ENCODE results near the gene STPG1. TPM values are rescaled to one million over a fixed set of nuclear protein-coding genes. Genes with fewer than 3 reads are reported as not detected.

STPG1 gene
- total and polyA plus RNA-seq, 2 donors (not counting 3 experiments of a cell fraction or from before 2014, with no cell fraction given), result 6.3 to 10.2 TPM

DNA sequence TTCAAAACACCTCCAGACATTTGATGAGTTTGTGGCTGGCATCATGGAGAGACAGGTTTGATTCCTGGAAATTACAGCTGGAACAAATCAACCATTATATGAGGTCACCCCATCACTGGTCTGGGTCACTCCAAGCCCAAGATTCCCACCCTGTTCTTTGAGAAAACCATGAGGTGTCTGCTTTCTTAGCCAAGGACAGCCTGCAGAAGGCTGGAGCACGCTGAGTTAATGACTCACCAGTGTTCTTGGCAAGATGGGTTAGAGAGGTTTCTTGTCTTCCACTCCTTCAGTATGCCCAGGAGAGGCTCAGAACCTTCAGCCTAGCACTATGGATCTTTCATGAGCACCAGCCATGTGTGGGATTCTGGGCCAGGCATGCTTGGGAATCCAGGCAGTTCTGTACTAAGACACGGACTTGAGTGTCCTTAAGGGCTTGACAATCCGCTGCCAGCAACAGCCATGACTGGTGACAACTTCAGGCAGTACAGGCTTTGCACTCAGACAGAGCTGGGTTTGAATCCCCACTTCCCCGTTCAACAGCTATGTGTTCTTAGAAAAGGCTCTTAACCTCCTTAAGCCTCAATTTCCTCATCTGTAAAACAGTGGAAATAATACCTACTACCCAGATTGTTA, 50.5 kb downstream of the STPG1 start:
- H3K4me1 ChIP-seq (ENCODE audit: control insufficient read depth, extremely low read depth, insufficient read depth, low read length), result no peaks in the 10 kb centered on the region
- H3K4me2 ChIP-seq (ENCODE audit: insufficient read depth, low read length), result no peak overlapping the region
- FAIRE-seq, result no peak
- DNase-seq (ENCODE audit: low read depth, low spot score), result no peak
- no peaks in the 10 kb centered on the region for H3K9me1 ChIP-seq (replicated peaks; ENCODE audit: control insufficient read depth, extremely low read depth, insufficient read depth, low read length)
- H4K20me1 ChIP-seq (replicated peaks; ENCODE audit: control insufficient read depth, extremely low read depth, insufficient read depth, low read length), result no peaks in the 10 kb centered on the region
- H3K27ac ChIP-seq (ENCODE audit: insufficient read depth, low read depth, low read length), result no peak overlapping the region
- no peaks in the 10 kb centered on the region for H3K79me2 ChIP-seq (ENCODE audit: control insufficient read depth, insufficient read depth, low read length)
- CTCF ChIA-PET, result no interaction called here
- H3K9me3 ChIP-seq (replicated peaks; ENCODE audit: control insufficient read depth, insufficient read depth, low read length), result no peaks in the 10 kb centered on the region
- no TSS peak for BruUV-seq (replicated peaks)
- TF ChIP-seq, protein P1, sequence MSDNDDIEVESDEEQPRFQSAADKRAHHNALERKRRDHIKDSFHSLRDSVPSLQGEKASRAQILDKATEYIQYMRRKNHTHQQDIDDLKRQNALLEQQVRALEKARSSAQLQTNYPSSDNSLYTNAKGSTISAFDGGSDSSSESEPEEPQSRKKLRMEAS (IDR thresholded peaks at IDR 0.05; ENCODE audit: insufficient read depth, insufficient read length), result no peak
- TF ChIP-seq JUN (IDR thresholded peaks at IDR 0.05; ENCODE audit: borderline replicate concordance, insufficient read depth, insufficient read length, low read depth), result no peak
- H3K4me3 ChIP-seq (replicated peaks in 1 of 3; ENCODE audit: insufficient read depth in 1 of 3, low read depth in 1 of 3, low read length in 3 of 3), result no peak overlapping the region
- intact Hi-C loops (cut with micrococcal nuclease) (no loop called here), dilution Hi-C loops (cut with MboI; ENCODE audit: extremely low pct_ligation_motif_present, low sequenced_read_pairs) (no loop called here)
- no peaks in the 10 kb centered on the region for H3K36me3 ChIP-seq (ENCODE audit: control insufficient read depth in 2 of 2, extremely low read depth in 1 of 2, insufficient read depth in 2 of 2, low read length in 2 of 2)
- H3K9ac ChIP-seq (replicated peaks; ENCODE audit: extremely low read depth, insufficient read depth, low read length), result no peak overlapping the region
- no peak overlapping the region for H2AFZ ChIP-seq (ENCODE audit: low read depth, low read length)
- POLR2A ChIA-PET, result no interaction called here
- no peaks in the 10 kb centered on the region for H3K27me3 ChIP-seq (ENCODE audit: control insufficient read depth in 2 of 2, insufficient read depth in 2 of 2, low read length in 2 of 2)

DNA sequence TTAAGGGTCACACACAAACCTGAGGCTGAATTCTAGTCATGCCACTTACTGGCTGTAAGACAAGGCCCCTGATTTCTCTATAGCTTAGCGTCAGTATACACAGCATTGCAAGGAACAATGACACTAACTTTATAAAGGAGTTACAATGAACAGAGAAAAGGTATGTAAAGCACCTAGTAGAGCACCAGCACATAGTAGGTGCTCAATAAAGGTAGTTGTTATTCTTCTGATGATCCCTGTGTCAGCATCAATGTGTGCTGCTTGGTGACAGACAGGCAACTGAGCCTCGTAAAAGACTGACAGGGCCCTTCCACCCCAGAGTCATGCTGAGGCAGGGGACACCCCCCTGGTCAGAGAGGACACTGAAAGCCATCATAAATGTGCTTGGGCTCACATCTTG, 51.2 kb downstream of the STPG1 start:
- H3K79me2 ChIP-seq (ENCODE audit: control insufficient read depth, insufficient read depth, low read length), result no peaks in the 10 kb centered on the region
- FAIRE-seq, result no peak
- no peaks in the 10 kb centered on the region for H3K36me3 ChIP-seq (ENCODE audit: control insufficient read depth in 2 of 2, extremely low read depth in 1 of 2, insufficient read depth in 2 of 2, low read length in 2 of 2)
- H3K4me1 ChIP-seq (ENCODE audit: control insufficient read depth, extremely low read depth, insufficient read depth, low read length), result no peaks in the 10 kb centered on the region
- DNase-seq (ENCODE audit: low read depth, low spot score), result no peak
- CTCF ChIA-PET, result no interaction called here
- no peaks in the 10 kb centered on the region for H4K20me1 ChIP-seq (replicated peaks; ENCODE audit: control insufficient read depth, extremely low read depth, insufficient read depth, low read length)
- no peak overlapping the region for H2AFZ ChIP-seq (ENCODE audit: low read depth, low read length)
- intact Hi-C loops (cut with micrococcal nuclease), result no loop called here
- H3K4me3 ChIP-seq (replicated peaks in 1 of 3; ENCODE audit: insufficient read depth in 1 of 3, low read depth in 1 of 3, low read length in 3 of 3), result no peak overlapping the region
- no peaks in the 10 kb centered on the region for H3K9me3 ChIP-seq (replicated peaks; ENCODE audit: control insufficient read depth, insufficient read depth, low read length)
- no TSS peak for BruUV-seq (replicated peaks)
- H3K9me1 ChIP-seq (replicated peaks; ENCODE audit: control insufficient read depth, extremely low read depth, insufficient read depth, low read length), result no peaks in the 10 kb centered on the region
- POLR2A ChIA-PET, result no interaction called here
- no peak overlapping the region for H3K27ac ChIP-seq (ENCODE audit: insufficient read depth, low read depth, low read length)
- no peak for TF ChIP-seq POLR2AphosphoS5 (IDR thresholded peaks at IDR 0.05; ENCODE audit: insufficient read depth, low read depth, low read length)
- TF ChIP-seq, protein P1 (IDR thresholded peaks at IDR 0.05; ENCODE audit: insufficient read depth, insufficient read length), result no peak
- TF ChIP-seq EZH2 (IDR thresholded peaks at IDR 0.05; ENCODE audit: borderline replicate concordance, low read depth, low read length, severe bottlenecking), result no peak
- no peak for TF ChIP-seq POLR2A (IDR thresholded peaks at IDR 0.05; ENCODE audit: low read depth, low read length)
- dilution Hi-C loops (cut with MboI; ENCODE audit: extremely low pct_ligation_motif_present, low sequenced_read_pairs), result no loop called here
- no peaks in the 10 kb centered on the region for H3K27me3 ChIP-seq (ENCODE audit: control insufficient read depth in 2 of 2, insufficient read depth in 2 of 2, low read length in 2 of 2)
- no peak overlapping the region for H3K4me2 ChIP-seq (ENCODE audit: insufficient read depth, low read length)
- no peak overlapping the region for H3K9ac ChIP-seq (replicated peaks; ENCODE audit: extremely low read depth, insufficient read depth, low read length)

All from endothelial cell of umbilical vein (primary cell).